DND-41 (cell line): ENCODE measurements around the gene TCF19.

ENCODE experiments used
- ATAC-seq: fragments of 200-7000 bp; cut with Tn5 transposase; 3 replicates; pipeline ENCODE4 v1.9.1; 2021; ENCODE audit warnings: low read depth; ENCODE audit not compliant: insufficient read depth
- DNase-seq: peaks from one replicate; pipeline ENCODE4 v3.0.0-alpha.2; 2020
- H2AFZ ChIP-seq: 2 replicates; pipeline ENCODE4 v1.6.0; 2012; ENCODE audit warnings: low read depth, low read length
- H3K27ac ChIP-seq: 2 replicates; pipeline ENCODE4 v1.5.1; 2012; ENCODE audit warnings: low read length, inconsistent platforms
- H3K27me3 ChIP-seq: fragments of 200-600 bp; sonication (generic); 2 replicates; pipeline ENCODE4 v1.6.0; 2012; ENCODE audit warnings: low read length, mild to moderate bottlenecking, inconsistent platforms; ENCODE audit not compliant: insufficient read depth, poor library complexity
- H3K36me3 ChIP-seq: 2 replicates; pipeline ENCODE4 v1.5.1; 2012; ENCODE audit warnings: low read length, inconsistent platforms; ENCODE audit not compliant: insufficient read depth
- H3K4me1 ChIP-seq: 2 replicates; pipeline ENCODE4 v1.5.1; 2012; ENCODE audit warnings: mild to moderate bottlenecking, low read length; ENCODE audit not compliant: insufficient read depth
- H3K4me2 ChIP-seq: 2 replicates; pipeline ENCODE4 v1.6.0; 2012; ENCODE audit warnings: mild to moderate bottlenecking, moderate library complexity, low read length, inconsistent platforms; ENCODE audit not compliant: insufficient read depth
- H3K4me3 ChIP-seq, 2 experiments: fragments of 200-600 bp in 1 of 2; shearing (Covaris generic) in 1 of 2; 2 replicates each; pipeline ENCODE4 v1.5.1; 2012 to 2016; ENCODE audit warnings: inconsistent platforms in 2 of 2, low read length in 2 of 2, mild to moderate bottlenecking in 2 of 2, low read depth in 1 of 2, moderate library complexity in 1 of 2
- H3K79me2 ChIP-seq: 2 replicates; pipeline ENCODE4 v1.6.0; 2012; ENCODE audit warnings: low read length, inconsistent platforms; ENCODE audit not compliant: insufficient read depth
- H3K9ac ChIP-seq: 2 replicates; pipeline ENCODE4 v1.6.0; 2012; ENCODE audit warnings: low read depth, mild to moderate bottlenecking, inconsistent platforms, low read length, moderate library complexity
- H3K9me3 ChIP-seq: 2 replicates; pipeline ENCODE4 v1.5.1; 2012; ENCODE audit warnings: low read length, moderate library complexity, mild to moderate bottlenecking, inconsistent platforms; ENCODE audit not compliant: insufficient read depth, severe bottlenecking
- H4K20me1 ChIP-seq: 2 replicates; pipeline ENCODE4 v1.6.0; 2012; ENCODE audit warnings: low read length; ENCODE audit not compliant: insufficient read depth
- CTCF ChIP-seq: IDR thresholded peaks from 2 replicates; pipeline ENCODE4 v1.5.1; 2012; ENCODE audit warnings: borderline replicate concordance, low read length, moderate library complexity, mild to moderate bottlenecking; ENCODE audit not compliant: poor library complexity, severe bottlenecking; ENCODE audit errors: extremely low read depth
- EZH2 ChIP-seq: IDR thresholded peaks from 3 replicates; pipeline ENCODE4 v1.6.1; 2012; ENCODE audit warnings: borderline replicate concordance, low read depth, mild to moderate bottlenecking, moderate library complexity, low read length, inconsistent platforms; ENCODE audit not compliant: severe bottlenecking

The TCF19 gene

GRCh38 chr6:31172973-31173384 is 14.6 kb downstream of the TCF19 start:
- no peaks in the 10 kb centered on the region for H3K9me3 ChIP-seq
- H3K27me3 ChIP-seq, result no peaks in the 10 kb centered on the region
- no peak overlapping the region for H3K4me2 ChIP-seq
- no peak for DNase-seq
- no peak overlapping the region for H3K4me3 ChIP-seq
- no peaks in the 10 kb centered on the region for H4K20me1 ChIP-seq
- no peak for TF ChIP-seq CTCF
- no peak for TF ChIP-seq EZH2
- ATAC-seq, result no peak
- 0 out of 2 replicates have a peak, but pooled peaks cover 3% of the 10 kb centered on the region for H3K4me1 ChIP-seq
- H3K79me2 ChIP-seq, result no peaks in the 10 kb centered on the region
- H3K36me3 ChIP-seq, result no peaks in the 10 kb centered on the region
- no peak overlapping the region for H2AFZ ChIP-seq
- no peak overlapping the region for H3K27ac ChIP-seq
- no peak overlapping the region for H3K9ac ChIP-seq

- no peak overlapping the region for H3K9ac ChIP-seq
- ATAC-seq, result no peak
- H3K4me2 ChIP-seq, result no peak overlapping the region
- 0 out of 2 replicates have a peak, but pooled peaks cover 3% of the 10 kb centered on the region for H3K4me1 ChIP-seq
- DNase-seq, result no peak
- TF ChIP-seq CTCF, result no peak
- no peak for TF ChIP-seq EZH2
- no peaks in the 10 kb centered on the region for H3K79me2 ChIP-seq
- no peaks in the 10 kb centered on the region for H3K36me3 ChIP-seq
- no peak overlapping the region for H2AFZ ChIP-seq
- H3K9me3 ChIP-seq, result no peaks in the 10 kb centered on the region
- H4K20me1 ChIP-seq, result no peaks in the 10 kb centered on the region
- no peak overlapping the region for H3K27ac ChIP-seq
- no peaks in the 10 kb centered on the region for H3K27me3 ChIP-seq
- H3K4me3 ChIP-seq, result no peak overlapping the region
Observed at GRCh38 chr6:31173406-31173805, 15.0 kb downstream of the TCF19 start.

- Histone ChIP-seq H3K9me3 (no peaks in the 10 kb centered on the region), H3K4me3 (no peak overlapping the region), H3K4me1 (0 out of 2 replicates have a peak, but pooled peaks cover 3% of the 10 kb centered on the region), H4K20me1 (no peaks in the 10 kb centered on the region), H3K36me3 (no peaks in the 10 kb centered on the region), H3K79me2 (no peaks in the 10 kb centered on the region), H3K27me3 (no peaks in the 10 kb centered on the region), H3K9ac (no peak overlapping the region), H2AFZ (no peak overlapping the region), H3K27ac (no peak overlapping the region), H3K4me2 (no peak overlapping the region)
- TF ChIP-seq CTCF, result no peak
- ATAC-seq (no peak), DNase-seq (no peak)
Observed at GRCh38 chr6:31174378-31174777, 16.0 kb downstream of the TCF19 start.

GRCh38 chr6:31175971-31176370 is 17.6 kb downstream of the TCF19 start:
- no peak overlapping the region for H3K4me3 ChIP-seq
- no peak overlapping the region for H2AFZ ChIP-seq
- no peaks in the 10 kb centered on the region for H4K20me1 ChIP-seq
- no peak overlapping the region for H3K9ac ChIP-seq
- H3K79me2 ChIP-seq, result no peaks in the 10 kb centered on the region
- TF ChIP-seq CTCF, result no peak
- DNase-seq (peak; percentile 31), ATAC-seq (peak; percentile 83)
- no peak overlapping the region for H3K27ac ChIP-seq
- H3K4me1 ChIP-seq, result 0 out of 2 replicates have a peak, but pooled peaks cover 3% of the 10 kb centered on the region
- no peaks in the 10 kb centered on the region for H3K9me3 ChIP-seq
- H3K27me3 ChIP-seq, result no peaks in the 10 kb centered on the region
- no peak overlapping the region for H3K4me2 ChIP-seq
- no peaks in the 10 kb centered on the region for H3K36me3 ChIP-seq
